Measurements from ENCODE around the gene RGS7BP.

- TF ChIP-seq CTCF (IDR thresholded peaks at IDR 0.05) (no peak), POLR2A (IDR thresholded peaks at IDR 0.05) (no peak)
Observed at GRCh38 chr5:64594025-64594424, 88.2 kb downstream of the RGS7BP start.
